DMS 273 treated with DMSO at 0.1 percent for 48 hours (cell line): ENCODE measurements around the gene CPE.

Experiments
- DNase-seq: peaks from one replicate; lab custom pipeline; 2025; lab: John Stamatoyannopoulos, UW

Gene CPE

DNA sequence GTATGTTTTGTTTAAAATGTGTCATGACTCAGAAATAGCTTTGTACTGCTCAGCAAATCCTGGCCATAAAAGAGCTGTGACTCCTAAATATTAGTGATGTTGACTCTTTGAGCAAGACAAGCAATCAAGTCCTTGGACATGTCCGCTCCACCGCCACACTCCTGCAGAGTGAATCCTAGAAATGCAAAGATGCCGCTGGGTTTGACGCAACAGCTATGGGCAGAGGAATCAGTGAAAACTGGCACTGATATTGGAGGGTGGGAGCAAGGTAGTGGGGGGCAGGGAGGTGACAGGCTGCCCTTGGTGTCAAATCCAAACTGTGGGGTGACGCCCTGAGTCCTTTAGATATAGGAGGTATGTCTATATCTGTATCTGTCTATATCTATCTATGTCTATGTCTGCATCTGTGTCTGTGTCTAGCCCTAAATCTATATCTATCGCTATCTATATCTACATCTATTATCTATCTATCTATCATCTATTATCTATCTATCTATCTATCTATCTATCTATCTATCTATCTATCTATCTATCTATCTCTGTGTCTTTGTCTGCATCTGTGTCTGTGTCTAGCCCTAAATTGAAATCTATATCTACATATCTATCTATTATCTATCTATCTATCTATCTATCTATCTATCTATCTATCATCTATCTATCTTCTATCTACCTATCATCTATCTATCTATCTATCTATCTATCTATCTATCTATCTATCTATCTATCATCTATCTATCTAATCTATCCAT lies 129.7 kb downstream of the CPE start:
- no peak for DNase-seq

- no peak for DNase-seq
Measured at GRCh38 chr4:165512424-165512823, 133.6 kb downstream of the CPE start.

- DNase-seq: no peak
Measured at GRCh38 chr4:165514739-165515138, 135.9 kb downstream of the CPE start.

- DNase-seq: no peak
Measured at GRCh38 chr4:165515201-165515600, 136.4 kb downstream of the CPE start.

- no peak for DNase-seq
Measured at GRCh38 chr4:165516281-165516833, 137.5 kb downstream of the CPE start.

DNA sequence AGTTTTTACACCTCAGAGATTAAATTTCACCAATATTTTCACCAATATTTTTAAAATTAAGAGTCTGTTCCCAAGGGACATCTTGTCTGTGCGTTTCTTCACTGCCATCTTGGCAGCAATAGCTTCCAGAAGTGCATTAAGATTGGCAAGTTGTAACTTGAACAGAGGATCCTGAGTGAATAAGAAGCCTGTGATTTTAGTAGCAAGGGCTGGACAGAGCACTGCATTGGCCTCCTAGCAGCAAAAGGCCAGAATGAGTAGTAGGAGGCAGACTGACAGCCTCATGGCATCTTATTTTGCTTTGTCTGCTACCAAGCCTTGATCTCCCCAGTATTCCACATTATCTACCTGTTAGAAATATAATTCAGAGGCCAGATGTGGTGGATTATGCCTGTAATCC lies 138.4 kb downstream of the CPE start:
- DNase-seq: no peak

DNA sequence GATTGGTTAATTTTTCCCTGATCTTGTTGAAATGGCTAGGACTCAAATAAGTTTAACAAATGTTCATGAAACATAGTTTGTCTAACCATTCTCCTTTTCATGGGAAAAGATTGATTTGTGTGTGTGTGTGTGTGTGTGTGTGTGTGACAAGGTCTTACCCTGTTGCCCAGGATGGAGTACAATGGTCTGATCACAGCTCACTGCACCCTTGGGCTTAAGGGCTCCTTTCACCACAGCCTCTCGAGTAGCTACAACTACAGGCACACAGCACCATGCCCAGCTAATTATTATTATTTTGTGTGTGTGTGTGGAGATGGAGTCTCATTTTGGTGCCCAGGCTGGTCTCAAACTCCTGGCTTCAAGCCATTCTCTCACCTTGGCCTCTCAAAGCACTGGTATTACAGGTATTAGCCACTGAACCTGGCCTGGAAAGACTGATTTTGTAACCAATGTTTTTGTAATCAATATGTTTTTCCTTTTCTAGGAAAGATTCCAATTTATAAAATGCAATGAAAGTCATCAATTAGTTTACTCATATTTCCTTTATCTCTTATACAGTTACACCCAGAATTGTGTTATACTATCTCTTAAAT lies 139.3 kb downstream of the CPE start:
- no peak for DNase-seq

DNA sequence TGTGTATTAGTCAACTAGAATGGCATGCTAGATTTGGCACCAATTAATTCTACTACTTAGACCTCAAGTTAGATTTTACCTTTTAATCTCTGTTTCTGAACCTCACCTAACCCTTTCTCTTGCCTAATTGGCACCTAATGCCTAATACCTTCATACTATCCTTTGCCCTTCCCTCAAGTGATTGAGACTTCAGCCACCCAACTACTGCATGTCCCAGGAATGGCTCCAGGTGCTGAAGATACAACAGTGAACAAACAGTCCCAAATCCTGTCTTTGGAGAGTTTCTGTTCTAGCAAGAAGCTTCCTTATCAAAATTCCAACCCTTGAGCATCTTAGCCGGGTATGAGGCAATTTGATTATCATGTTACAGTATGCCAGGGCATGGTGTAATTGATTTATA lies 139.9 kb downstream of the CPE start:
- no peak for DNase-seq

DNA sequence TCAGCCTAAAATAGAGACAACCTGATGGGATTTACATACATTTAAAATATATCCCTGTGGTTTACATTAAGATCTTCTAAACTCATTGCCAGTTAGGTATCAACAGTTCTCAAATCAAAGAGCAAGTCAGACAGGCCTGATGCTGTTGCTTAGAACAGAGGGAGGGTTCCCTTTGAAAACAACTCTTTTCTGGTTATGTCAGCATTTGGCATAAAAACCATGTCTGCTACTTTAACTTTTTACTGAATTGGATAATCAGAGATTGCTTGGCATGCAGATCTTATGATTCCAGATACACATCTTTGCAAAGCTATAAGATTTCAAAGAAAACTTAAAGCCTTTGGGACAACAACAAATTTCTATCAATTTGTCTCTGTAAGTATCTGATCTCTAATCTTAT lies 140.8 kb downstream of the CPE start:
- no peak for DNase-seq

GRCh38 chr4:165520086-165520485 lies 141.3 kb downstream of the CPE start:
- DNase-seq: no peak

DNA sequence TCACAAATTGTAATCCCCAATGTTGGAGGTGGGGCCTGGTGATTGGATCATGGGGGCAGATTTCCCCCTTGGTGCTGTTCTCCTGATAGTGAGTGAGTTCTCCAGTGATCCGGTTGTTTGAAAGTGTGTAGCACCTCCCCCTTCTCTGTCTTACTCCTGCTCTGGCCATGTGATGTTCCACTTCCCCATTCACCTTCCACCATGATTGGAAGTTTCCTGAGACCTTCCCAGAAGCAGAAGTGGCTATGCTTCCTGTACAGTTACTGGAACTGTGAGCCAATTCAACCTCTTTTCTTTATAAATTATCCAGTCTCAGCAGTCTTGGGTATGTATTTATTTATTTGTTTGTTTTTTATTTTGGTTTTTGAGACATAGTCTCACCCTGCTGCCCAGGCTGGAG lies 143.2 kb downstream of the CPE start:
- no peak for DNase-seq

DNA sequence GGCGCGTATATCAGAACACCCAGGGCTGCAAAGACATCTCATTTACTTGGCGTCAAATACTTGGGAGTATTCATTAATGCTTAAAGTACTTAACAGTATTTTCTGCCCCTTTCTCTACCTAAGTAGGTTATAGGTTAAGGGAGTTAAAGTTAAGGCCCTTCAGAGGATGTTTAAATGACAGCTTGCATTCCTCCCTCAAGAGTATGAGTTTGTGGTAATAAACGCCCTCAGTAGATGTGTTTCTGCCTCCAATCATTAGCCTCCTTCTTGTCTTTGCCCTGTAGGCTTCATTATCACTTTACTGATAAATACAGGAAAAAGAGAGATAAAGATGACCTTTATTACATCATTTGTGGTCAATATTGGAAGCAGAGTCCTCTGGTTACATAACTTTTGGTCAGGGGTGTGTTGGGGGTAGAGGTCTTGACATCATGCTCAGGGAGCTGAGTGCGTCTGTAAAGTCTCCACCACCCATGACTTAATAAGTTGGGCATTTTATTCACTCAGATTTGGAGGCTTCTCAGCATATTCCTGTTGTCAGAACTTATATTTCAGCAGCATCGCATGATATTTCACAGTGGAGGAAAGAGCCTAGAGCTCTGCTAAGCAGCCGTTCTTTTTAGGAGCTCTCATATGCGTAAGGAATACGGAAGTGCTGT lies 145.9 kb downstream of the CPE start:
- no peak for DNase-seq

- no peak for DNase-seq
Measured at GRCh38 chr4:165532976-165533375, 154.2 kb downstream of the CPE start.

GRCh38 chr4:165537028-165537648 lies 158.3 kb downstream of the CPE start:
- no peak for DNase-seq

- DNase-seq: no peak
Measured at GRCh38 chr4:165539801-165540200, 161.0 kb downstream of the CPE start.

DNA sequence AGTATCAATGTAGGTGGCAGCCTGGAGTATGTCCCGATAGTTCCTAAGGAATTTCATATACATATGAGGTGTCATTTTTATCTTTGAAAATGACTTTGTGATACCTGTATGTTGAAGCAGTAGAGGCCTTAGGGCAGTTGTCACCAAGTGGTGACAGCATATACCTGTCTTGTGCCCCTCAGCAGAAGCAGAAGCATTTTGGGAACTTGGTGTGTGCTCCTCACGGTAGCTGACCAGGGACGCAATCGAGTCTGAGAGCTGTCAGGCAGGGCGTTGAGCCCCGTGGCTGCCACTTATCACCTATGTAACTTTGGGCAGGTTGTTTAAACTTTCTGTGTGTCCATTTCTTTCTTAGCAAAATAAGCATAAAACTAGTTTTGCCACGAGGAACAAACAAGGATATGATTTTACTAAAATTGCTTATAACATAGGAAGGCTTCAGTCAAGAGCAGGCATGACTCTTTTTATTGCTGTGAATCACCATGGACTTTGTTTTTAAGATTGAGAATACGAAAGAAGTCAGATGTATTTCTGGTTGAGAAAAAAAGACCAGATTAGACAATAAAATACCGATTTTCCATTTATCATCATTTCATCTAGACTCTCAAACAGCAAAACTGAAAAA lies 161.5 kb downstream of the CPE start:
- no peak for DNase-seq

DNA sequence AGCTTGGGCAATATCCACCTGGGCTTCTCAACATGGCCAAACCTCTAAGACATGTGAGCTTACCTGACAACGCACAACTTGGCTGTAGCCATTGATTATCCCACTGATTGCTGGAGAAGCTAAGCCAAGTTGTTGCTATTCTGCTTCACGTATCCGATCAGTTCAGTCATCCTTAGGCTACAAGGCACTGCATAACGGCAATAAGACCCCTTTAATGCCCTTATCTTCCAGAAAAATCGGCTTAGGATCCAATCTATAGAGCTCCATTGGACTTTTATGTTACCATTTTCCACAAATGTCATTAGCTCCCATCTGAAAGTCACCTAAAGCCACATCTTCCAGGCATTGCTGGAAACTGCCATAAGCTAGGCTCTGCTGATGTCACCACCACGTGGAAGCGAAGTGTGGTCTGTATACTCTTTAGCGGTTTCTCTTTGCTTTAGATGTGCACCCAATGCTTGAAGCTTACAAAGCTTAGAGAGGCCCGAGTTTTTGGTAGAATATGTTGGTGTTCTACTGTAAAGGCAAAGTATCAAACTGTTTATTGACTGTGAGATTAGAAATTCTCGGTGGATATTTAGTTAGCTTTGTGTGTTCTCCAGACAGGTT lies 163.1 kb downstream of the CPE start:
- DNase-seq: no peak

DNA sequence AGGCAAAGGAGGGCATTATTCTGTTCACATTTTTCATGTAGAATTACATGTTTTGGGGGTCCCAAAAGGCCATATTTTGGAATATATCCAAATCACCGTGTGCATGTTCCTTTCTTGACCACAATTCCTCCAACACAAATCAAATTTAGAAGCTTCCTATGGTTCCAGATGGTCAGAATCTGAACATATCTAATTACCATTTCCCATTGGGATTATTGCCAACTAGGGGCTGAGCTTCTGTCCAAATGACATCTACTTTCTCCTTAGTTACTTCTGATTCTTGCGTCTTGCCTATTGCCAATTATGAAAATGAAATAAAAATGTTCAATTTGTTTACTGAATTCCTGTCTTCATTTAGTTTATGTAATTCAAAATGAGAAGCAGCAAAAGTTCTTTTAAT lies 163.7 kb downstream of the CPE start:
- peak; percentile 50 for DNase-seq
